Measurements from ENCODE around the gene NEO1.

DNA sequence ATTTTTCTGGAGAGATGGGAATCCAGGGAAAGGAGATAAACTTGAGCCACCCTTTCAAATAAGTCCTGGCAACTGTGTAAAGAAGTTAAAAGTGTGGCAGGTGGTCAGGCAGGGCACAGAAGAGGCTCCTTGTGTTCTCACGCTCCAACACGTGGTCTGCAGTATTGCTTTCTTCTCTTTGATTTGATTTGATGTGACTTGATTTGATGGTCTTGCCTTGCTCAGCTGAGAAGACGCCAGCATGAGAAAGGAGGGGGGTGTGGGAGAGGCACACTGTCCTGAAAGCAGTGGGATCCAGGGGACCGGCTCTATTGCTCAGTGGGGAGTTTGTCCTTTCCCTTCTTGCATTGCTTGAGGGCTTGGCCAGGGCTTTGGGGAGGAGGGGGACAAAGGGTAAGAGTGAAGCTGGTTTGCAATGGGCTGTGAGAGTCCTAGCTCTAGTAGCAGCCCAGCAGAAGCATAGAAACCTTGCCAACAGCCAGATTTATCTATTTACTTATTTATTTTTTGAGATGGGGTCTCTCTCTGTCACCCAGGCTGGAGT lies 25.7 kb upstream of the NEO1 start:
- TF ChIP-seq, protein P1, sequence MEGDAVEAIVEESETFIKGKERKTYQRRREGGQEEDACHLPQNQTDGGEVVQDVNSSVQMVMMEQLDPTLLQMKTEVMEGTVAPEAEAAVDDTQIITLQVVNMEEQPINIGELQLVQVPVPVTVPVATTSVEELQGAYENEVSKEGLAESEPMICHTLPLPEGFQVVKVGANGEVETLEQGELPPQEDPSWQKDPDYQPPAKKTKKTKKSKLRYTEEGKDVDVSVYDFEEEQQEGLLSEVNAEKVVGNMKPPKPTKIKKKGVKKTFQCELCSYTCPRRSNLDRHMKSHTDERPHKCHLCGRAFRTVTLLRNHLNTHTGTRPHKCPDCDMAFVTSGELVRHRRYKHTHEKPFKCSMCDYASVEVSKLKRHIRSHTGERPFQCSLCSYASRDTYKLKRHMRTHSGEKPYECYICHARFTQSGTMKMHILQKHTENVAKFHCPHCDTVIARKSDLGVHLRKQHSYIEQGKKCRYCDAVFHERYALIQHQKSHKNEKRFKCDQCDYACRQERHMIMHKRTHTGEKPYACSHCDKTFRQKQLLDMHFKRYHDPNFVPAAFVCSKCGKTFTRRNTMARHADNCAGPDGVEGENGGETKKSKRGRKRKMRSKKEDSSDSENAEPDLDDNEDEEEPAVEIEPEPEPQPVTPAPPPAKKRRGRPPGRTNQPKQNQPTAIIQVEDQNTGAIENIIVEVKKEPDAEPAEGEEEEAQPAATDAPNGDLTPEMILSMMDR (IDR thresholded peaks at IDR 0.05; ENCODE audit: low read length) = no peak
- no peak for TF ChIP-seq EZH2 (IDR thresholded peaks at IDR 0.05; ENCODE audit: borderline replicate concordance, low read length)

All from OCI-LY1 (cell line).